HG03103 (cell line): ENCODE measurements around the gene RIMS3.
A peak's percentile ranks its signal among the peaks of the same experiment; 100 is the strongest.
"Not testable (repeated sequence)": the region's sequence is repeated elsewhere in the genome, so short reads cannot be mapped to it uniquely, and the experiment has no call there.

Source experiments
- ATAC-seq: cut with Tn5 transposase; IDR thresholded peaks from one replicate; pipeline ENCODE4 v1.9.1; 2021; ENCODE audit warnings: low read depth; ENCODE audit not compliant: unreplicated experiment

Gene RIMS3

GRCh38 chr1:40665335-40666171, at the start of gene RIMS3:
RIMS3 (minus strand) TSS chr1:40665682; CDS start chr1:40641925, 23,757 bp downstream.
- peak; percentile 61 for ATAC-seq

GRCh38 chr1:40712997-40713396, 47.5 kb upstream of the RIMS3 start:
- ATAC-seq: no peak

- ATAC-seq: no peak
Measured at GRCh38 chr1:40712405-40712944, 47.0 kb upstream of the RIMS3 start.

- ATAC-seq: no peak
Measured at GRCh38 chr1:40711465-40712404, 46.3 kb upstream of the RIMS3 start.

- ATAC-seq: no peak
Measured at GRCh38 chr1:40710581-40711315, 45.3 kb upstream of the RIMS3 start.

- no peak for ATAC-seq
Measured at GRCh38 chr1:40709802-40710278, 44.4 kb upstream of the RIMS3 start.

- peak; percentile 76 for ATAC-seq
Measured at GRCh38 chr1:40709100-40709801, 43.8 kb upstream of the RIMS3 start.

GRCh38 chr1:40708750-40709099, 43.2 kb upstream of the RIMS3 start:
- peak; percentile 44 for ATAC-seq

GRCh38 chr1:40706626-40707025, 41.1 kb upstream of the RIMS3 start:
- no peak for ATAC-seq

- ATAC-seq: no peak
Measured at GRCh38 chr1:40704817-40705733, 39.6 kb upstream of the RIMS3 start.

GRCh38 chr1:40703316-40703715, 37.8 kb upstream of the RIMS3 start:
- ATAC-seq: no peak

GRCh38 chr1:40702810-40703209, 37.3 kb upstream of the RIMS3 start:
- not testable (repeated sequence) for ATAC-seq

GRCh38 chr1:40701684-40702083, 36.2 kb upstream of the RIMS3 start:
- no peak for ATAC-seq

GRCh38 chr1:40699787-40700186, 34.3 kb upstream of the RIMS3 start:
- peak; percentile 62 for ATAC-seq

- ATAC-seq: no peak
Measured at GRCh38 chr1:40697436-40697835, 32.0 kb upstream of the RIMS3 start.

GRCh38 chr1:40696294-40696693, 30.8 kb upstream of the RIMS3 start:
- ATAC-seq: no peak

- ATAC-seq: no peak
Measured at GRCh38 chr1:40694353-40694874, 28.9 kb upstream of the RIMS3 start.

GRCh38 chr1:40693425-40693824, 27.9 kb upstream of the RIMS3 start:
- no peak for ATAC-seq
